GM03348 (cell line): ENCODE results near the gene FGF18.
A peak's percentile ranks its signal among the peaks of the same experiment; 100 is the strongest.
"Not testable (repeated sequence)": the region's sequence is repeated elsewhere in the genome, so short reads cannot be mapped to it uniquely, and the experiment has no call there.

Experiments used
- DNase-seq: peaks from one replicate; pipeline ENCODE4 v3.0.0; 2012; ENCODE audit warnings: low spot score

Gene FGF18

DNA sequence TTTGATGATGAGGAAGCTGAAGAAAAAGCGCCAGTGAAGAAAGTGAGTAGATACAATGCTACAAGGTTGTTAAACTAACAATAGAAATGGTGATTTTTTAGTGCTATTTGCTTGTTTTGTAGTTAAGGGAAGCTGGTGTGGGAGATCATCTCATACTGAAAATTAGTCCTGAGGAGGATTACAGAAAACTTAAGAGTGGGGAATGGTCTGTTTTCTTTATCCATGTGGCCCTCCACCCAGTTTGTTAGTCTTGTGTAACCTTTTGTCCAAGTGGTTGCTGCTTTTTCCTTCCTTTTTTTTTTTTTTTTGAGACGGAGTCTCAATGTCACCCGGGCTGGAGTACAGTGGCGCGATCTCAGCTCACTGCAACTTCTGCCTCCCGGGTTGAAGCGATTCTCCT lies 19.3 kb upstream of the FGF18 start:
- no peak for DNase-seq

DNA sequence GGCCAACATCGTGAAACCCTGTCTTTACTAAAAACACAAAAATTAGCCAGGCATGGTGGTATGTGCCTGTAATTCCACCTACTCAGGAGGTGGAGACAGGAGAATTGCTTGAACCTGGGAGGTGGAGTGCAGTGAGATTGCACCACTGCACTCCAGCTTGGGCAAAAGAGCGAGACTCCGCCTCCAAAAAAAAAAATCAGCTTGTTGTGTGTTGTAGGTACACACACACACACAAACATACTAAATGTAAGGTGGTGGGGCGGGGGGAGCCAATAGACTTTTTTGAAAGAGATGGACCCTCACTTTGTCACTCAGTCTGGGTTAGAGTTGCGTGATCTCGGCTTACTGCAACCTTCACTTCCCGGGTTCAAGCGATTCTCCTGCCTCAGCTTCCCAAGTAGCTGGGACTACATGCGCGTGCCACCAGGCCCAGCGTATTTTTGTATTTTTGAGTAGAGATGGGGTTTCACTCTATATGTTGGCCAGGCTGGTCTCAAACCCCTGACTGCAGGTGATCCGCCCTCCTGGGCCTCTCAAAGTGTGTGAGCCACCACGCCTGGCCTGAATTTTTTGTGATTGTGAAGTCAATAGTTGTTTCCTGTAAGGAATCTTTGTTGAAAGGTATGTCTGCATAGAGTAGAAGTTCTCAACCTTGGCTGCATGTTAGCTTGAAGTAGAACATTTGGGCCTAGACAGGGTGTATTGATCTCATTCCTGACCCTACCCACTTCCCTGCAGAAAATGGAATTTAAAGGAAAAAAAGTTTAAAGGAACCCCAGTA lies 18.1 kb upstream of the FGF18 start:
- DNase-seq: no peak

DNA sequence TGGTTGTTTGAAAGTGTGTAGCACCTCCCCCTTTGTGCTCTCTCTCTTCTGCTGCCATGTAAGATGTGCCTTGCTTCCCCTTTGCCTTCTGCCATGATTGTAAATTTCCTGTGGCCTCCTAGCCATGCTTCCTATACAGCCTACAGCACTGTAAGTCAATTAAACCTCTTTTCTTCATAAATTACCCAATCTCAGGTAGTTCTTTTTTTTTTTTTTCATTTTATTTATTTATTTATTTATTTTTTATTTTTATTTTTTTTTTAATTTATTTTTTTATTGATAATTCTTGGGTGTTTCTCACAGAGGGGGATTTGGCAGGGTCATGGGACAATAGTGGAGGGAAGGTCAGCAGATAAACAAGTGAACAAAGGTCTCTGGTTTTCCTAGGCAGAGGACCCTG lies 16.7 kb upstream of the FGF18 start:
- DNase-seq: not testable (repeated sequence)

DNA sequence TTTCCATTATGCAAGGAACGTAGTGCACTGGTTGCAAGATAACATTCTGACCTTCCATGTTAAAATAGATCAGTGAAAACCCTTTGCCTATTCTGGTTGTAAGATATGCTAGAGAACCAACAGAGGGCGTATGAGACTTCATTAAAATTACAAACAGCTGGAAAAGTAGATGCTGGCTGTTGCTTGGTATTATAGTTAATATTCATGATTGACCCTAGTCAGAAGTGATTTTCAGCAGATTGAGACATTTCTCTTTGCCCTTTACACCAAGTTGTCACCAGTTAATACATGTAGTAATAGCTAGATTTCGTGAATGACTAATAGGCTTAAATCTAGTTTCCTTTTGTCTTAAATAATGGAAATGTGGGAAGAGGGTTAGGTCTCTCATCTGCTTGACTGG lies 13.8 kb upstream of the FGF18 start:
- peak; percentile 41 for DNase-seq

DNA sequence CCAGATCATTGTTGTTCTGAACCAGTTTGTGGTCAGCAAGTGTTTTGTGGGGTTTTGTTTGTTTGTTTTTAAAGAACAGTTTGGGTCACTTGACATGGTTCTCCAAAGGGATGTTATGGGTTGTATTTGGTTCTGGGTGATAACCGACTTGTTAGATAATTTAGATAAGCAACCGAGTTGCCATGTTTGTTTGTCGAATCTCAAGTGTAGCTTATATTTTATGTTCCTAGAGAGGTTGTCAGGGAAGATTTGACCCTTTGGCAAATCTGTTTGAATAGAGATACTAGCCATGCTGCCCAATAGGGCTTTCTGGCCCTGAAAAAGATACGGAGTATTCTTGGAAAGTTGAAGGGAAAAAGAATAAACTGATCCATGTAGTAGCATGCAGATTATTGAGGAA lies 12.2 kb upstream of the FGF18 start:
- DNase-seq: no peak

DNA sequence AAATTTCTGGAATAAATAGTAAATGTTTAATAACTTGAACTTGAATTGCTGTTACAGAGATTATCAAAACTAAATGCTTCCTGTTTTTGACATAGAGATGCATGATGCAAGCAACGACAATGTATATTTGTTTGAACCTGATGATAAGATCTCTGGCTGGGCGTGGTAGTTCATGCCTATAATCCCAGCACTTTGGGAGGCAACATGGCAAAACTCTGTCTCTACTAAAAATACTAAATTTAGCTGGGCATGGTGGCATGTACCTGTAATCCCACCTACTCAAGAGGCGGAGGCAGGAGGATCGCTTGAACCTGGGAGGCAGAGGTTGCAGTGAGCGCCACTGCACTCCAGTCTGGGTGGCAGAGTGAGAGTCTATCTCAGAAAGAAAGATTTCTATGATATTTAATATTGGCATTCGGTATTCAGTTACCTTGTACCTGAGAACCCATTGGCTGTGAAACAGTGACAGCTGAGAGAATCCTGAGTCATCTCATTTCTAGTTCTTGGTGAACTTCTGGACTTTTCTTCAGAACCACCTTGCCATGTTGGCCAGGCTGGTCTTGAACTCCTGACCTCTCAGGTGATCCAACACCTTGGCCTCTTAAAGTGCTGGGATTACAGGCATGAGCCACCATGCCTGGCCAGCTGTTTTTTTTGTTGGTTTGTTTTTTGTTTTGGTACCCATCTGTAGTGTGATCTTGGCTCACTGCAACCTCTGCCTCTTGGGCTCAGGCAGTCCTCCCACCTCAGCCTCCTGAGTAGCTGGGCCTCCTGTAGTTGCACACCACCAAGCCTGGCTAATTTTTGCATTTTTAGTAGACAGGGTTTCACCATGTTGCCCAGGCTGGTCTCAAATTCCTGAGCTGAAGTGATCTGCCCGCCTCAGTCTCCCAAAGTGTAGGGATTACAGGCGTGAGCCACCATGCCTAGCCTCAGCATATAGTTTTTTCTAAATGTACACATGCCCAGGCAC lies 10.0 kb upstream of the FGF18 start:
- DNase-seq: no peak

DNA sequence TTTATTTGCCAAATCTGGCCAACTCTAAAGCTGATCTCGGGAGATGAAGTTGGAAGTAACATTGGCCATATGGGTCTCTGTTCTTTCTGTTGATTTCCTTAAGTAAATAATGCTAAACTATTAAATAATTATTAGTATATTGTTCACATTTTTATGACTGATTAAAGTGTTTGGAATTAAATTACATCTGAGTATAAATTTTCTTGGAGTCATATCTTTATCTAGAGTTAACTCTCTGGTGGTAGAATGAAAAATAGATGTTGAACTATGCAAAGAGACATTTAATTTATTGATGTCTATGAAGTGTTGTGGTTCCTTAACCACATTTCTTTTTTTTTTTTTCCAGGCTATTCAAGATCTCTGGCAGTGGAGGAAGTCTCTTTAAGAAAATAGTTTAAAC lies 9.3 kb upstream of the FGF18 start:
- DNase-seq: no peak

DNA sequence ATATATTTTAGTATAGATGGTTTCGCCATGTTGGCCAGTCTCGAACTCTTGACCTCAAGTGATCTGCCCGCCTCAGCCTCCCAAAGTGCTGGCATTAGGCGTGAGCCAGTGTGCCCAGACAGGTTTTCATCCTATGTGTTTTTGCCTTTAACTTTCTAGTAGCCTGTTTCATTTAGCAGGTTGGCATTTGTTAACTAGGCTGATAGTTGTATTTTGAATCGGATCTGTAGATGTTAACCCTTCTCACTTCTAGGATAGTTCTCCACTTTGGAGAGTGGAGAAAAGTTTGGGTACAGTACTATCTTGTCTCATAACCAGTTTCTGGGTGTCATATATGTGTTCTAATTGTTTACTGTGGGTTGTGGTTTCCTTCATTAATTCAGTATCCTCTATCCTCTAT lies 7.3 kb upstream of the FGF18 start:
- no peak for DNase-seq

DNA sequence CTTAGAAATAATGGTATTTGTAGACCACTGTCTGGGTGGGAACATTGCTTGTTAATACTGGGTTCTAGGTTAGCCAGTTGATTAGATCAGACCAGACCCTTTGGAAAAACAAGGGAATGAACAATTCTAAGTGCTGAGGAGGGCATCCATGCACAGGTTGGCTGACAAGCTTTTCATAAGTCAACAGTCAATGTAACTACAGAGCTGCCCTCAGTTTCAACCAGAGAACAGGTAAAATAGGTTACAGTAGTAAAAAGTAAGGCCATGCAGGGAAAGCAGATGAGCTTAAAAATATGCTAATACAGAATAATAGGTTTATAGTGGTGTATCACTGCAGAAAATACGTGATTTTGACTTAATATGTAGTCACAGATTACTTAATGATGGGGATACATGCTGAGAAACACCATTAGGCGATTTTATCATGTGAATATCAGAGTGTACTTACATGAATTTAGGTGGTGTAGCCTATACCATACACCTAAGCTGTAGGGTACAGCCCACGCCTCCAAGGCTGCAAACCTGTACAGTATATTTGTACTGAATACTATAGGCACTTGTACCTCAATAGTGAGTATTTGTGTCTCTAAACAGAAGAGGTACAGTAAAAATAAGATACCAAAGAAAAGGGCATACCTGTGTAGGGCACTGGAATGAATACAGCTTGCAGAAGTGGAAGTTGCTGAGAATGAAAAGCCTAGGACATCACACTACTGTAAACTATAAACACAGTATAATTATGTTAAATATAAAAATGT lies 6.1 kb upstream of the FGF18 start:
- DNase-seq: no peak

DNA sequence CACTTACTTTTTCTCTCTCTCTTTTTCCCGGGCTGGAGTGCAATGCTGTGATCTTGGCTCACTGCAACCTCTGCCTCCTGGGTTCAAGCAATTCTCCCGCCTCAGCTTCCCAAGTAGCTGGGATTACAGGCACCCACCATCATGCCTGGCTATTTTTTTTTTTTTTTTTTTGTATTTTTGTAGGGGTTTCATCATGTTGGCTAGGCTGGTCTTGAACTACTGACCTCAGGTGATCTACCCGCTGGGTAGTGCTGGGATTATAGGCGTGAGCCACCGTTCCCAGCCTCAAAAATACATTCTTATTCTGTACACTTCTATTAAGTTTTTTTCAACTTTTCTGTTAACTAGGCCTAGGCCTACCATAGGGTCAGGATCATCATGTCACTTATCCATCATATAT lies 5.5 kb upstream of the FGF18 start:
- DNase-seq: not testable (repeated sequence)

DNA sequence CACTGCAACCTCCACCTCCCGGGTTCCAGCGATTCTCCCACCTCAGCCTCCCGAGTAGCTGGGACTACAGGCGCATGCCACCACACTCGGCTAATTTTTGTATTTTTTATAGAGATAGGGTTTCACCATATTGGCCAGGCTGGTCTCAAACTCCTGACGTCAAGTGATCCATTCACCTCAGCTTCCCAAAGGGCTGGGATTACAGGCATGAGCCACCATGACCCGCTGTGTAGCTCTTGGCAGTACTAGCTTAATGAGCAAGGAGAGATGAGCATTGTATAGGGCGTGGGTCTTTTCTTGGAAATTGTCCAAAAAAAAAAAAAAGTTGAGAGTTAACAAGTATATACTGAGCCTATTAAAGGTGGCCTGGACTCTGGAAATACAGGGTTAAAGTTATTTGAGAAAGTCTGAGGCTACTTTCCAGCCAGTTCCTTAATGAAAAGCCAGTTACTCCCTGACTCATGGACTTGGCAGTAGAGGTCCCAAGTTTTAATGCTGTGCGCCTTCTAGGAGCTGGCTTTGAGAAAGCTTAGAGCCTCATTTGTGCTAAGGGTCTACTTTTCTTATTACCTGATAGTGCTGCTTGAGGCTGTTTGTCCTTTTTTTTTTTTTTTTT lies 4.2 kb upstream of the FGF18 start:
- DNase-seq: peak; percentile 44

DNA sequence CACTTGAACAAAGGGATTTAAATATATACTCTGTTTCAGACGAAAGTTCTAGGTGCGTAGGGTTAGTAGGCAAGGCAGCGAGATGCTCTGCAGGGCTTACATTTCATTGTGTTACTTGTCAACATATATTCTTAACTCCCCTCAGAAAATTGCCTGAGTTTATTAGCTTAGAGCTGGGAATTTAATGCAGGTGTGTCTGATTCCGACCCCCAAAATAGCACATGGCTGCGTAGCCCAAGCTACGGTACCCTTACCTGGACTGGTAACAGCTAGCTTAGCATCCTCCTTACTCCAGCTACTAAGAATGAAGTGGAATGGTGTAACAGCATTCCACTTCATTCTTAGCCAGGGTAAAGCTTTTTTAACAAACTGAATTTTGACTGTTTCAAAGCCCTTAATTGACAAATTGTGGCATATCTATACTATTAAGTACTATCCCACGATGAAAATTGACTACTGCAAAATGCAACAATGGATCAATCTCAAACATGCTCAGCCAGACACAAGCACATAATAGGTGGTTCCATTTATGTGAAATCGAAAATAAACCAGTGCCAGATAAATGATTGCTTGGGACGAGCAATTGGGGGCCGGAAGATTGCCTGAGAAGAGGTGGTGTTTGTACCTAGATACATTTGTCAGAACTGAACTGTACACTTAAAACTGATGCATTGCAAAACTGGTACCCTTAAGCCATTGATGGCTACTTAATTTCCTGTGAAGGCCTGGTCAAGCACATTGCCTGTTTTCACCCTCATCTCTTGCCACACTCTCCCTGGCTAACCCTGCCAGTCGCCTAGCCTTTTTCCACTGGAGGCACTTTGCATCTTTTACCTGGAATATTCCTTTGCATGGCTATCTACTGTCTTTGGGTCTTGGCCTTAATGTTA lies 3.0 kb upstream of the FGF18 start:
- DNase-seq: no peak

DNA sequence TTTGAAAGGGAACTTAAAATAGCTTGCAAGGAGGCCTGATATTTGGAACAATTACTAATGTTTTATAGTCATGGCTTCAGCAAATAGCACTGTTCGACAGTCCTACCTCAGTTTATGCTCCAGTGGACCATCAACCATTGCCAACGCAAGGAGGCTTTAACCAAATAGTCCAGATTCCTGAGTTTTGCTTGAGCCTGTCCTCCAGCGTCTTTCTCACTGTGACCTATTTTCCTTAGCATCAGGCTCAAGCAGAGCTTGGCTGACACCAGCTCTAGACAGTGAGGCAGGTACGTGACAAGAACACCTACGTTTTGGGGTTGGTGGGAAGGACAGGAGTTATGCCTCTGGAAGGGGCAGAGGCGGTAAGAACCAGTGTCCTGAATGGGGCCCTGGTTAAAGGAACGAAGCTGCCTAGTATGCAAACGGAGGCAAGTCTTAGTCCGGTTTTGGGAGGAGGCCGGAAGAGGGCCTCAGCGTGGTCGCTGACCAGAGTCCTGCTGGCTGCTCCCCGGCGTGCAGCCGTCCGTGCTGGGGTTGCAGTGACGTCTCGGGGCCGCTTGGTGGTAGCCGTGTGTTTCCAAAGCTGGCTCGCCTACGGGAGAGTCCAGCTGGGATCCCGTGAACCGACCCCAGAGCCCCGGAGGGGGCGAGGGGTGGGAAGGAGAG lies 998 bp upstream of the FGF18 start:
- peak; percentile 95 for DNase-seq

DNA sequence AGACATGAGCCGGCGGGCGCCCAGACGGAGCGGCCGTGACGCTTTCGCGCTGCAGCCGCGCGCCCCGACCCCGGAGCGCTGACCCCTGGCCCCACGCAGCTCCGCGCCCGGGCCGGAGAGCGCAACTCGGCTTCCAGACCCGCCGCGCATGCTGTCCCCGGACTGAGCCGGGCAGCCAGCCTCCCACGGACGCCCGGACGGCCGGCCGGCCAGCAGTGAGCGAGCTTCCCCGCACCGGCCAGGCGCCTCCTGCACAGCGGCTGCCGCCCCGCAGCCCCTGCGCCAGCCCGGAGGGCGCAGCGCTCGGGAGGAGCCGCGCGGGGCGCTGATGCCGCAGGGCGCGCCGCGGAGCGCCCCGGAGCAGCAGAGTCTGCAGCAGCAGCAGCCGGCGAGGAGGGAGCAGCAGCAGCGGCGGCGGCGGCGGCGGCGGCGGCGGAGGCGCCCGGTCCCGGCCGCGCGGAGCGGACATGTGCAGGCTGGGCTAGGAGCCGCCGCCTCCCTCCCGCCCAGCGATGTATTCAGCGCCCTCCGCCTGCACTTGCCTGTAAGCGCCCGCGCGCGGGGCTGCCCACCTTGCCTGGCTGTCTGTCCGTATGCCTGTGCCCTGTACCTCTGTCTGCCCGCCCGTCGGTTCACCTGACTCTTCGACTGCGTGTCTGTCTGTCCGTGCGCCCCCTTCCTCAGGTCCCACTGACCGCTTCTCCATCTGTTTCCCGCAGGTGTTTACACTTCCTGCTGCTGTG lies 412 bp downstream of the FGF18 start:
- peak; percentile 67 for DNase-seq

DNA sequence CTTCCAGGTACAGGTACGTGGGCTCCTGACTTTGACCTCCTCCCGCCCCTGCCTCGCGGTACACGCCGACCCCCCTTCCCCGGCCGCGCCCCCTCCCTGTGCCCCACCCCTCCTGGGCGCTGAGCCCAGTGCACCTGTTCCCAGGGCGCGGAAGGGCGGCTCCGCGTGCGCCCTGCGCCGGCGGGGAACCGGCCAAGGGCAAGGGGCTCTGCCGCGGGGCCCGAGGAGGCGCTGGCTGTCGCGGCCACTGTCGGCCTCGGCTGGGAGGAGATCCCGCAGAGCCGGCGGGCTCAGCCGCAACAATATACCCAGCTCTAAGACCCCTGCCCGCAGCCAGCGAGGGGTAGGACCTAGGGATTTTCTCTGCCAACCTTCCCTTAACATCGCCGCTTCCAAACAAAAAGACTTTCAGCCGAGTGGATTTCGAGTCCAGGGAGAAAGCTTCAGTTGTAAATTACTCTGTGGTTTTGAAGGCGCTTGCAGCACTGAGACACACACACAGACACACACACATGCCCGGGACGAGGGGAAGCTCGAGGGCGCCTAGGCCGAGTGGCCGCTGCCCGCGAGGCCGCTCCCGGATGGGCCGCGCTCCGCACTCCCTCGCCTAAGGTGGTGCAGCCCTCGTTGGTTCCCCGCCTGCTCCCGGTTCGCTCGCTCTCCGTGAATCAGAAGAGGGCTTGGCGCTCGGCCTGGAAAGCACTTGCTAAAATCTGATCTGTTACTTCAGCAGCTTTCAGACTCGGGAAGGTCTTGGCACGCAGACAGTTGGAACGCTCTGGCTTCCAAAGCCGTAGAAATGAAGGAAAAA lies 1.2 kb downstream of the FGF18 start:
- DNase-seq: peak; percentile 86

DNA sequence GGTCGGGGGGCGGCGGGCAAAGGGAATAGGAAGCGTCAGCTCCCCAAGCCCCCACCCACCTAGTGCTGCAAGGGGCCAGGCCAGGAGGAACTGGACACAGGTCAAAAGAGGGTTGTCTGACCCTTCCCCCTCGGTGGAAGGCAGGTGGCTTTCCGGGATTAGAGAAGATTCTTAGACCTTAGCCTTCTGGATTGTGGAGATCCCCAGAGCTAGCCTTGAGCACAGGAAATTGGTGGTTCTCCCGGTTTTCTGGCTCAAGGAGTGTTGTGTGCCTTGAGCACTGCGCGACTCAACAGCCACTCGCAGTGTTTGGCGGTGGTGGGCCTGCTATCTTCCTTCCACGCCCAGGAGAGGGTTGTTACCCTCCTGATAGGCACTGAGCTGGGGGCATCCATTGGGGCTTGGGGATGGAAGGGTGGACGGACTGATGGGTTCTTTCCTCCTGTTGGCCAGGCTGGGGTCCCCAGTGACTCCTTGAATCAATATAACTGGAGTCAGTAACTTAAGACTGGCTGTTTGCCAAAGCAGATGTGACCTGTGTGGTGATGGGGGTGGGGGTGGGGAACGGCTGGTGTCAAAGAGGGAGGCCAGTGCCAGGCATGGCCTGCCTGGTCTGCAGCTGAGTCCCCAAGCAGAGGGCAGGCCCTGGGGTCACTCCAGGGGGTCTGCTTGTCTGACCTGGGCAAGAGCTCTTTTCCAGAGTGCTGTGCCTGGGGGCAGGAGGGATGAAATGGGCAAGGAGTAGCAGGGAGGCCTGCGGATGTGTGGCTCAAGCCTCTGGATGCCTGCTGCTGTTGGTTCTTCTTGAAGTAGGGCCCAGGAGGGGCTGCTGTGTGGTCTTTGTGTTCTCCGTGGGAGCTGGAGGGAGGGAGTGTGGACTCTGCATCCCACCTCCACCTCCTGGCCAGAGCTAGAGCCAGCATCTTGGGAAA lies 2.1 kb downstream of the FGF18 start:
- DNase-seq: no peak

DNA sequence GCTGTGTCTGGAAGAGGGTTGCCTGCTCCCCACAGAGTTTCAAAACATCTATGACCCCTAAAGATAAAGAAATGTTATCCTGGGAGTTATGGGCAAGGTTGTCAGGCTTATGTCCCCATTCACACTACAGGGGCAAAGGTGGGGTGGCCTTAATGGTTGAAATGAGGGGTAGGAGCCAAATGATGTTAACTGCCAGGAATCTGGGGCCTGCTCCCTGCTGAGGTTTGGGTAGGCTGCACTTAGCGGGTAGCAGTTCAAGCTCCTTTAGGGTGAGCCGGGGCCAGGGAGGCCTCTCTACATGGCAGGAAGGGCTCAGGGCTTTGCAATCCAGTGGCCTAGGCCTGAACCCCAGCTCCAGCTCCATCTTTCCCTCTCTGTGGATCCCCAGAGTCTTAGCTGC lies 3.0 kb downstream of the FGF18 start:
- no peak for DNase-seq
